ENCODE measurements around the gene CNOT3.
A peak's percentile ranks its signal among the peaks of the same experiment; 100 is the strongest.

CNOT3 gene

DNA sequence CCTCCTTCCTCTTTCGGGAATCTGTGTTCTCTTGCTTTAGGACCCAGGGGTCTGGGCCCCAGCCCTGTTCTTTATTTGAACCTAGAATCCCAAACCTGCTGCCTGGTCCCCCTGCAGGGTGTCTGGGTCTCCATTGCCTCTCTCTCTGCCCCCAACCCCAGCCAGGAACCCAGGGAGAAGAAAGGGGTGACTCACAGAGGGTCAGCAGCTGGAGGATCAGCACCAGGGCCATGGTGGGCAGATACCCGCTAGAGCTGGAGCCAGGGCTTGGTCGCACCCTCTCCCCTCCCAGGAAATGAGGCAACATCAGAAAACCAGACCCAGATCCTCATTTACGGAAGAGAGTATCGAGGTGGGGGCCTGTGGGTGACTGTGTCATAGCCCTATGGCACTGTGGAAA is 37.0 kb upstream of the CNOT3 start, which contains the start of gene OSCAR:
OSCAR (minus strand) TSS at position 243 of the 400 bp plus-strand sequence; CDS start at position 232, 11 bp downstream.
- no peak for ATAC-seq
- TF ChIP-seq ZNF70 (CRISPR knock-in tag; IDR thresholded peaks at IDR 0.05) (no peak), TOX (CRISPR knock-in tag; IDR thresholded peaks at IDR 0.05; ENCODE audit: borderline replicate concordance) (no peak), CSDC2 (CRISPR knock-in tag; IDR thresholded peaks at IDR 0.05) (no peak), ZNF565 (CRISPR knock-in tag; conservative IDR thresholded peaks at IDR 0.05; ENCODE audit: low read depth) (no peak), RARB (CRISPR knock-in tag; IDR thresholded peaks at IDR 0.05) (no peak), PPARA (CRISPR knock-in tag; IDR thresholded peaks at IDR 0.05; ENCODE audit: borderline replicate concordance) (no peak), ZNF8 (CRISPR knock-in tag; IDR thresholded peaks at IDR 0.05) (no peak), BACH2 (CRISPR knock-in tag; IDR thresholded peaks at IDR 0.05; ENCODE audit: borderline replicate concordance) (no peak), SNAI2 (CRISPR knock-in tag; IDR thresholded peaks at IDR 0.05) (no peak), ISL1 (CRISPR knock-in tag; IDR thresholded peaks at IDR 0.05) (no peak), GLIS3 (CRISPR knock-in tag; IDR thresholded peaks at IDR 0.05) (no peak), OSR1 (CRISPR knock-in tag; IDR thresholded peaks at IDR 0.05) (no peak), ZC3H10 (CRISPR knock-in tag; IDR thresholded peaks at IDR 0.05) (no peak)
- TF ChIP-seq, protein P1, sequence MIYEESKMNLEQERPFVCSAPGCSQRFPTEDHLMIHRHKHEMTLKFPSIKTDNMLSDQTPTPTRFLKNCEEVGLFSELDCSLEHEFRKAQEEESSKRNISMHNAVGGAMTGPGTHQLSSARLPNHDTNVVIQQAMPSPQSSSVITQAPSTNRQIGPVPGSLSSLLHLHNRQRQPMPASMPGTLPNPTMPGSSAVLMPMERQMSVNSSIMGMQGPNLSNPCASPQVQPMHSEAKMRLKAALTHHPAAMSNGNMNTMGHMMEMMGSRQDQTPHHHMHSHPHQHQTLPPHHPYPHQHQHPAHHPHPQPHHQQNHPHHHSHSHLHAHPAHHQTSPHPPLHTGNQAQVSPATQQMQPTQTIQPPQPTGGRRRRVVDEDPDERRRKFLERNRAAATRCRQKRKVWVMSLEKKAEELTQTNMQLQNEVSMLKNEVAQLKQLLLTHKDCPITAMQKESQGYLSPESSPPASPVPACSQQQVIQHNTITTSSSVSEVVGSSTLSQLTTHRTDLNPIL (CRISPR knock-in tag; IDR thresholded peaks at IDR 0.05; ENCODE audit: low read depth): no peak
- TF ChIP-seq, protein P2, sequence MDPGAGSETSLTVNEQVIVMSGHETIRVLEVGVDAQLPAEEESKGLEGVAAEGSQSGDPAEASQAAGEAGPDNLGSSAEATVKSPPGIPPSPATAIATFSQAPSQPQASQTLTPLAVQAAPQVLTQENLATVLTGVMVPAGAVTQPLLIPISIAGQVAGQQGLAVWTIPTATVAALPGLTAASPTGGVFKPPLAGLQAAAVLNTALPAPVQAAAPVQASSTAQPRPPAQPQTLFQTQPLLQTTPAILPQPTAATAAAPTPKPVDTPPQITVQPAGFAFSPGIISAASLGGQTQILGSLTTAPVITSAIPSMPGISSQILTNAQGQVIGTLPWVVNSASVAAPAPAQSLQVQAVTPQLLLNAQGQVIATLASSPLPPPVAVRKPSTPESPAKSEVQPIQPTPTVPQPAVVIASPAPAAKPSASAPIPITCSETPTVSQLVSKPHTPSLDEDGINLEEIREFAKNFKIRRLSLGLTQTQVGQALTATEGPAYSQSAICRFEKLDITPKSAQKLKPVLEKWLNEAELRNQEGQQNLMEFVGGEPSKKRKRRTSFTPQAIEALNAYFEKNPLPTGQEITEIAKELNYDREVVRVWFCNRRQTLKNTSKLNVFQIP (CRISPR knock-in tag; IDR thresholded peaks at IDR 0.05; ENCODE audit: borderline replicate concordance, low read depth): no peak
- TF ChIP-seq, protein P3, sequence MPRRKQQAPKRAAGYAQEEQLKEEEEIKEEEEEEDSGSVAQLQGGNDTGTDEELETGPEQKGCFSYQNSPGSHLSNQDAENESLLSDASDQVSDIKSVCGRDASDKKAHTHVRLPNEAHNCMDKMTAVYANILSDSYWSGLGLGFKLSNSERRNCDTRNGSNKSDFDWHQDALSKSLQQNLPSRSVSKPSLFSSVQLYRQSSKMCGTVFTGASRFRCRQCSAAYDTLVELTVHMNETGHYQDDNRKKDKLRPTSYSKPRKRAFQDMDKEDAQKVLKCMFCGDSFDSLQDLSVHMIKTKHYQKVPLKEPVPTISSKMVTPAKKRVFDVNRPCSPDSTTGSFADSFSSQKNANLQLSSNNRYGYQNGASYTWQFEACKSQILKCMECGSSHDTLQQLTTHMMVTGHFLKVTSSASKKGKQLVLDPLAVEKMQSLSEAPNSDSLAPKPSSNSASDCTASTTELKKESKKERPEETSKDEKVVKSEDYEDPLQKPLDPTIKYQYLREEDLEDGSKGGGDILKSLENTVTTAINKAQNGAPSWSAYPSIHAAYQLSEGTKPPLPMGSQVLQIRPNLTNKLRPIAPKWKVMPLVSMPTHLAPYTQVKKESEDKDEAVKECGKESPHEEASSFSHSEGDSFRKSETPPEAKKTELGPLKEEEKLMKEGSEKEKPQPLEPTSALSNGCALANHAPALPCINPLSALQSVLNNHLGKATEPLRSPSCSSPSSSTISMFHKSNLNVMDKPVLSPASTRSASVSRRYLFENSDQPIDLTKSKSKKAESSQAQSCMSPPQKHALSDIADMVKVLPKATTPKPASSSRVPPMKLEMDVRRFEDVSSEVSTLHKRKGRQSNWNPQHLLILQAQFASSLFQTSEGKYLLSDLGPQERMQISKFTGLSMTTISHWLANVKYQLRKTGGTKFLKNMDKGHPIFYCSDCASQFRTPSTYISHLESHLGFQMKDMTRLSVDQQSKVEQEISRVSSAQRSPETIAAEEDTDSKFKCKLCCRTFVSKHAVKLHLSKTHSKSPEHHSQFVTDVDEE (CRISPR knock-in tag; IDR thresholded peaks at IDR 0.05): no peak

DNA sequence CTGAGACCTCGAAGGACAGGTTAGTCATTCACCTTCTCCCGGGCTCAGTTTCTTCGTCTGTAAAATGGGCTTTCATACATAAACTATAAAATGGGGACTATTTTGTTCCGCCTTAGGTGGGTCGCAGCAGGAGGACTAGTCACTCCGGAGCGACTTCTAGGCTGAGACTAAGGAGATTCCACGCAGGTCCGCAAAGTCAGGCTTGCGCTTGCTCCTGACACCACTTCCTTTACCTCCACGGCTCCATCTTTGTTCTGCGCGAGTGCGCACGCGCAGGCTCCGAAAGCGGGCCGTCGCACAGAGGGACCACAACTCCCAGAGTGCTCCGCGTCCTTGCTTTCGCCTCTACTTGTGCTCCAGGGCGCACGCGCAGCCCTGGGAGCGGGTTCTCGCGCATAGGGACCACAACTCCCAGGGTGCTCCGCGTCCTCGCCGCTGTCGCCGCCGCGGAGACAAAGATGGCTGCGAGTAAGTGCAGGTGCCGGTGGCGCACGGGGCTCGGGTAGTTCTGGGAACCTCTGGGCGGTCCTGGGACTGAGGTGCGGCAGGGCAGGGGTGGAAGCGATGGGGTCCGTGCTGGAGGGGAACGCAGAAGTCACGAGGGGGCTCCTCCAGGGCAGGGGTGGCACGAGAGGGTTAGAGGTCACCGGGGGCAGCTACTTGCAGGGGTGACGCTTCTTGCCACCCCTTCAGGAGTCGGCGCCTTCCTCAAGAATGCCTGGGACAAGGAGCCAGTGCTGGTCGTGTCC is 35.0 kb upstream of the CNOT3 start, which contains the start of gene NDUFA3:
NDUFA3 (plus strand) TSS at position 435 of the 749 bp plus-strand sequence; CDS start at position 459, 24 bp downstream.
- peak; percentile 98 for ATAC-seq
- TF ChIP-seq SNAI2 (CRISPR knock-in tag; IDR thresholded peaks at IDR 0.05) (no peak), ARNTL (CRISPR knock-in tag; IDR thresholded peaks at IDR 0.05; ENCODE audit: borderline replicate concordance, low read depth) (no peak), ZC3H10 (CRISPR knock-in tag; IDR thresholded peaks at IDR 0.05) (no peak), TOX (CRISPR knock-in tag; IDR thresholded peaks at IDR 0.05; ENCODE audit: borderline replicate concordance) (no peak), GLIS3 (CRISPR knock-in tag; IDR thresholded peaks at IDR 0.05) (no peak), BACH2 (CRISPR knock-in tag; IDR thresholded peaks at IDR 0.05; ENCODE audit: borderline replicate concordance) (no peak), ISL1 (CRISPR knock-in tag; IDR thresholded peaks at IDR 0.05) (no peak), OSR1 (CRISPR knock-in tag; IDR thresholded peaks at IDR 0.05) (no peak), ZNF565 (CRISPR knock-in tag; conservative IDR thresholded peaks at IDR 0.05; ENCODE audit: low read depth) (no peak), ZFP3 (CRISPR knock-in tag; IDR thresholded peaks at IDR 0.05) (no peak)
- TF ChIP-seq, protein P1 (CRISPR knock-in tag; IDR thresholded peaks at IDR 0.05; ENCODE audit: low read depth): no peak
- TF ChIP-seq, protein P2 (CRISPR knock-in tag; IDR thresholded peaks at IDR 0.05; ENCODE audit: borderline replicate concordance, low read depth): no peak
- TF ChIP-seq, protein P3 (CRISPR knock-in tag; IDR thresholded peaks at IDR 0.05): no peak

Data from SK-N-SH treated with all-trans-retinoic acid at 6 μM for 48 hours (cell line).